ENCODE measurements around the gene IFIH1.

Gene IFIH1

DNA sequence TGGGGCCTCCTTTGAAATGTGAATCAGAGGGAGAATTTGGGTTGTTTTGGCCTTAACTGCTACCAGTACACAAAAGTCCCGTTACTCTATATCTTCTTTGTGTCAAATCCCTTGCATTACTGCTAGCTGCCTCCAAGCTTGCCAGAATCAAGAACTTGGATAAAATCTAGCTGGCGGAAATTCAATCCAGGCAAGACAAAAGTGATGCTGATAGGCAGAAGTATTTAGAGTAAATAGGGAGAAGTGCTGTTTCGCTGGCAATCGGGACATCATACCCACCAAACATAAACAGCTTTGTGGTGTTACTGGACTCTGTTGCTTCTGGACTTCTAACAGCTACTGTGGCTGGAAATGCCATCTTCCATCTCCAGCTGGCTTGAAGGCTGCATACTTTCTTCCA lies 2.5 kb downstream of the IFIH1 start:
- no peak for DNase-seq (ENCODE audit: low read depth)
- peak overlapping the region; percentile 77 for H3K4me3 ChIP-seq (ENCODE audit: low read depth, low read length)
- TF ChIP-seq, protein P1, sequence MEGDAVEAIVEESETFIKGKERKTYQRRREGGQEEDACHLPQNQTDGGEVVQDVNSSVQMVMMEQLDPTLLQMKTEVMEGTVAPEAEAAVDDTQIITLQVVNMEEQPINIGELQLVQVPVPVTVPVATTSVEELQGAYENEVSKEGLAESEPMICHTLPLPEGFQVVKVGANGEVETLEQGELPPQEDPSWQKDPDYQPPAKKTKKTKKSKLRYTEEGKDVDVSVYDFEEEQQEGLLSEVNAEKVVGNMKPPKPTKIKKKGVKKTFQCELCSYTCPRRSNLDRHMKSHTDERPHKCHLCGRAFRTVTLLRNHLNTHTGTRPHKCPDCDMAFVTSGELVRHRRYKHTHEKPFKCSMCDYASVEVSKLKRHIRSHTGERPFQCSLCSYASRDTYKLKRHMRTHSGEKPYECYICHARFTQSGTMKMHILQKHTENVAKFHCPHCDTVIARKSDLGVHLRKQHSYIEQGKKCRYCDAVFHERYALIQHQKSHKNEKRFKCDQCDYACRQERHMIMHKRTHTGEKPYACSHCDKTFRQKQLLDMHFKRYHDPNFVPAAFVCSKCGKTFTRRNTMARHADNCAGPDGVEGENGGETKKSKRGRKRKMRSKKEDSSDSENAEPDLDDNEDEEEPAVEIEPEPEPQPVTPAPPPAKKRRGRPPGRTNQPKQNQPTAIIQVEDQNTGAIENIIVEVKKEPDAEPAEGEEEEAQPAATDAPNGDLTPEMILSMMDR (IDR thresholded peaks at IDR 0.05; ENCODE audit: low read depth, low read length, missing control alignments) = no peak

DNA sequence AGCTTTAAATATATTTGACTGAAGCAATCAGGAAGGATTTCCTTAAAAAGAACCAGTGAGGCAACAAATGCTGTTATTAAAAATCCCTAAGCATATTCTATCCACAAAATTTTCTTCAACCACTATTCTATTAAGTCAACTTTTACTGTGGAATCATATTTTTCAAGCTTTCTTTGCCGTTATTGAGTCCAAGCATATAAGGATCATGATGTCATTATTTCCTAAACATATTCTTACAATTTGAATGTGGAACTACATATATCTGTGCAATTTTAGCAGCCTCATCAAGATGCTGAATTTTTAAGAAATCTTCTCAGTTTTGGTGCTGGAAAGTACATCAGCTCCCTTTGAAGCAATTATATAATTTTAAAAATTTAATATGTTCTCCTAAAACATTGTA lies 5.6 kb downstream of the IFIH1 start:
- TF ChIP-seq, protein P1 (IDR thresholded peaks at IDR 0.05; ENCODE audit: low read depth, low read length, missing control alignments) = no peak
- DNase-seq (ENCODE audit: low read depth) = no peak
- H3K4me3 ChIP-seq (ENCODE audit: low read depth, low read length) = no peak overlapping the region

DNA sequence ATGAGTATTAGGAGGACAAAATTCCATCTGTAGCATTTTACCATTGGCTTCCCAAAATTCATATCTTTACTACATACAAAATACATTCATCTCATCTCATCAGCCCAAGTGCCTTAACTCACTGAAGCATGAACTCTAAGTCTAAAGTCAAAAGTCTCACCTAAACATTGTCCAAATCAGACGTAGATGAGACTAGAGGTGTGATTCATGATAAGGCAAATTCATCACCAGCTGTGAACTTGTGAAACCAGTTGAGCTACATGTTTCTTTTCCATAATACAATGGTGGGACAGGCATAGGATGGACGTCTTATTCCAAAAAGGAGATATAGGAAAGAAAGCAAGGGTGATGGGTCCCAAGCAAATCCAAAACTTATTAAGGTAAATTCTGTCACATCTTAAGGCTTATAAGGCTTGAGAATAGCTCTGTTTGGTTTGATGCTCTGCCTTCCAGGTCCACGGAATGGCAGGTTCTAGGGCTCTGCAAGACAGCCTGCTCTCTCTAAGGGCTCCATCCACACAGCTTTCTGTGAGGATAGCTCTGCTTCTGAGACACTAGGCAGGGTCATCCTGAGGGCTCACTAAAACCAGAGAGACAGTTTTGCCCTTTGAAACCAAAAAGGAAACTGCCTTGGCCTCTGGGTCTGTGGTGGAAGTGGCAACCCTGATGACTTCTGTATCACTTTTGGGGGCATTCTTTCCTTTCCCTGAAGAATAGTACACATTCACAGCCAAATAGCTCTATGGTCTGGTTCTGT lies 9.6 kb downstream of the IFIH1 start:
- TF ChIP-seq, protein P1 (IDR thresholded peaks at IDR 0.05; ENCODE audit: low read depth, low read length, missing control alignments) = no peak
- H3K4me3 ChIP-seq (ENCODE audit: low read depth, low read length) = no peak overlapping the region
- no peak for DNase-seq (ENCODE audit: low read depth)

DNA sequence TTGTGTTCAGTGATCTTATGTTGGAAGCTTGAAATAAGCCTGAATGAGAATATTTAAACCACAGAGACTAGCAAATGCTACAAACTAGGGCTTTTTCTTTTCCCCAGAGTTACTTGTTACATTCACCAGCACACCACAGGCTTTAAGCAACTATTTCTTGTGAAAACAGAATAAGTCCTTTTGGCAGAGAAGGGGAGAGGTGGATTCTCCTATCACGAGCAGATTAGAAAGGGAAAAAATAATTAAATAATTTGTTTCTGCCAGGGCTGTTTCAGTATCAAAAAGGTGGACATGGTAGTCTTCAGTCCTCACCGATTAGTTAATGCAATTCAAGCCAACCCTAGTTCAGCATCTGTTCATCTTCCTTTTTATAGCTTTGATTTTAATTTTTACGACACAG lies 12.6 kb downstream of the IFIH1 start:
- no peak for DNase-seq (ENCODE audit: low read depth)
- TF ChIP-seq, protein P1 (IDR thresholded peaks at IDR 0.05; ENCODE audit: low read depth, low read length, missing control alignments) = no peak
- H3K4me3 ChIP-seq (ENCODE audit: low read depth, low read length) = no peak overlapping the region

DNA sequence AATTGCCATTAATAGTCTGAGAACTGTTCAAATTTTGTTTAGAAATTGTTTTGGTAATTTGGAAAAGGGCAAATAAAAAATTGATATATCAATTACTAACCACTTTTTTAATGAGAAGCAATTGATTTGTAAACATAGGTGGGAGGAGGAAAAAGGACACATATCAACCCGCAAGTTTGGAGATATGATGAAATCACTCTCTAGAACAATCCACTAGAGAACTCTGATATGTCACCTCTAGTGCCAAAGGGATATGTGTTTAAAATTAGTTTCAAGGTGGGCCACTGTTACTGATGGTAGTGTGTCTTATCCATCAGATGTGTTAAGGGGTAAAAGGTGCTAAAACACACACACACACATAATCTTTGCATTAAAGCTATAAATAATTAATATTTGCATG lies 16.6 kb downstream of the IFIH1 start:
- TF ChIP-seq, protein P1 (IDR thresholded peaks at IDR 0.05; ENCODE audit: low read depth, low read length, missing control alignments) = no peak
- DNase-seq (ENCODE audit: low read depth) = no peak
- no peak overlapping the region for H3K4me3 ChIP-seq (ENCODE audit: low read depth, low read length)

DNA sequence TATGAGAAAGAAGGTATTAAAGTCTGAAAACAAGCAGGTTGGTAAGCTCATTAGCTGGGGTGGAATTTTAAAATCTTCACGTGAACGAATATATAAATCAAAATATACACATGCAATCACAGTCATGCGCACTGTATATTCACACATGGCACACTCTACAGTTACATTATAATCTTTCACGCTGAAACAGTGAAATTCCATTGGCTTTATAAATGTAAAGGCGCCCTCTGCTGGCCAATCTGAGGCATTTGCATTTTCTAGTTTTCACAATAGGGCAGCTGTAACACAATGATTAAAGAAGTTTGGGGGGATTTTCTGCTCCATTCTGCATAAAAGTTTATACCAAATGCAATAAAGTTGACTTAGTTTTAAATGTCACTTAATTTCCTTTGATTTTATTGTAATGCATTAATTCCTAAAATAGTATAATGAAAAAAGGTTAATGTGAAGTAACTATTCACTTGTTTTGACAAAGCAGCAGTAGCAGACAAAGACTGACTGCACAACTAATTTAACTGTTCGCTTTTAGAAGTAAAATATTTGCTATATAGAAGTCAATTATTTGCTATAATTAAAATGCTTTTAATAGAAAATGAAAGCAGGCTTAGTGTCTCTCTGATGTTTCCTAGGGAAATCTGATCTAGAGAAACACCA lies 17.2 kb downstream of the IFIH1 start:
- TF ChIP-seq, protein P1 (IDR thresholded peaks at IDR 0.05; ENCODE audit: low read depth, low read length, missing control alignments) = peak; percentile 64
- DNase-seq (ENCODE audit: low read depth) = no peak
- no peak overlapping the region for H3K4me3 ChIP-seq (ENCODE audit: low read depth, low read length)
